Keratinocyte (primary cell): ENCODE data around the gene R3HCC1L.

Experiments used
- EZH2 ChIP-seq: IDR thresholded peaks from one replicate; pipeline ENCODE4 v1.6.1; 2012; ENCODE audit warnings: inconsistent platforms, mild to moderate bottlenecking, low read length, moderate library complexity
- TF ChIP-seq, protein P1 (sequence below), 3 experiments: IDR thresholded peaks in 1 of 3; conservative IDR thresholded peaks in 1 of 3; optimal IDR thresholded peaks in 1 of 3; 2 replicates in 2 of 3; 3 replicates in 1 of 3; pipeline versions ENCODE3 to v1.5.1; 2011; ENCODE audit warnings: low read length in 3 of 3, mild to moderate bottlenecking in 3 of 3, moderate library complexity in 2 of 3, control low read depth in 1 of 3, inconsistent platforms in 1 of 3; ENCODE audit not compliant: insufficient read depth in 2 of 3; ENCODE audit errors: extremely low read depth in 1 of 3

DNA sequence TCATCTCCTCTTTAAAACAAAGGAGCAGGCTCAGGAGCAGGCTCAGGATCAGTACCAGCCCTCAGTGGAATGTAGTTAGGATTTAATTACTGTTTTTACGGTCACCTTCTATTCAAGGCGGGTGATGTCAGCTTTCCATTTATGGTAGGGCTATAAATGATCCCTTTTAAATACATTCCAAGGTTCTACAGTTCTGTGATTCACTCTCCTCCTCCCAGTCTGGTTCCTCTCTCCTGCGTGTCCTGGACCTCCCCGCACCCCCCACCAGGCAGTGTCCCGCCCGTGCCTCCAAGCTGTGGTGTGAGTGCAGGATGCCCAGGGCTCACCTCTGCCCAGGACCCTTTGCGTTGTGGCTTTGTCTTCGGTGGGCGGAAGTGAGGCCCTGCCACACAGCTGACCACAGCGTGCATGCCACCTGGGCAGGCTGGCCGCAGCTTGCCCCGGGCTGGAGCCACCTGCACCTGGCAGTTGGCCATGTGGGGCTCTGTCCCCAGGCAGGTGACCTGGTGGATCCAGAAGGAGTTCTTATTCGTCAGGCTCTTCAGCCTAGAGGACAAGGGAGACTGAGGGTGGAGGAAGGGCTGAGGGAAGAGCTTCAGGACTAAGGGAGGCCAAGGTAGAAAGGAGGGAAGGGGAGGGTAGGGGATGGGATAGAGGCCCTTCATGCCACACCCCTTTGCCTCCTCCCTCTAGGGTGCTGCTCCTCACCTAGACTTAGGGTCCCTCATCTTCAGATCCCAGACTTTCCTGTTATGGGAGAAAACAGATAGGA, 124.4 kb downstream of the R3HCC1L start:
- TF ChIP-seq, protein P1, sequence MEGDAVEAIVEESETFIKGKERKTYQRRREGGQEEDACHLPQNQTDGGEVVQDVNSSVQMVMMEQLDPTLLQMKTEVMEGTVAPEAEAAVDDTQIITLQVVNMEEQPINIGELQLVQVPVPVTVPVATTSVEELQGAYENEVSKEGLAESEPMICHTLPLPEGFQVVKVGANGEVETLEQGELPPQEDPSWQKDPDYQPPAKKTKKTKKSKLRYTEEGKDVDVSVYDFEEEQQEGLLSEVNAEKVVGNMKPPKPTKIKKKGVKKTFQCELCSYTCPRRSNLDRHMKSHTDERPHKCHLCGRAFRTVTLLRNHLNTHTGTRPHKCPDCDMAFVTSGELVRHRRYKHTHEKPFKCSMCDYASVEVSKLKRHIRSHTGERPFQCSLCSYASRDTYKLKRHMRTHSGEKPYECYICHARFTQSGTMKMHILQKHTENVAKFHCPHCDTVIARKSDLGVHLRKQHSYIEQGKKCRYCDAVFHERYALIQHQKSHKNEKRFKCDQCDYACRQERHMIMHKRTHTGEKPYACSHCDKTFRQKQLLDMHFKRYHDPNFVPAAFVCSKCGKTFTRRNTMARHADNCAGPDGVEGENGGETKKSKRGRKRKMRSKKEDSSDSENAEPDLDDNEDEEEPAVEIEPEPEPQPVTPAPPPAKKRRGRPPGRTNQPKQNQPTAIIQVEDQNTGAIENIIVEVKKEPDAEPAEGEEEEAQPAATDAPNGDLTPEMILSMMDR (optimal IDR thresholded peaks at IDR 0.05 in 1 of 3, IDR thresholded peaks at IDR 0.05 in 1 of 3, conservative IDR thresholded peaks at IDR 0.05 in 1 of 3; ENCODE audit: extremely low read depth in 1 of 3, insufficient read depth in 2 of 3, low read length in 3 of 3) = no peak
- TF ChIP-seq EZH2 = no peak
